B cell (primary cell): ENCODE data around the gene HTRA3.

Experiments used
- EZH2 ChIP-seq: IDR thresholded peaks from 2 replicates; pipeline ENCODE4 v1.6.1; 2012; ENCODE audit warnings: borderline replicate concordance, low read depth, mild to moderate bottlenecking, moderate library complexity, low read length; ENCODE audit not compliant: insufficient read depth, poor library complexity, severe bottlenecking
- TF ChIP-seq, protein P1 (sequence below): fragments of 200-600 bp; IDR thresholded peaks from one replicate; pipeline ENCODE4 v1.8.0; 2022; ENCODE audit warnings: antibody characterized with exemption, mild to moderate bottlenecking

DNA sequence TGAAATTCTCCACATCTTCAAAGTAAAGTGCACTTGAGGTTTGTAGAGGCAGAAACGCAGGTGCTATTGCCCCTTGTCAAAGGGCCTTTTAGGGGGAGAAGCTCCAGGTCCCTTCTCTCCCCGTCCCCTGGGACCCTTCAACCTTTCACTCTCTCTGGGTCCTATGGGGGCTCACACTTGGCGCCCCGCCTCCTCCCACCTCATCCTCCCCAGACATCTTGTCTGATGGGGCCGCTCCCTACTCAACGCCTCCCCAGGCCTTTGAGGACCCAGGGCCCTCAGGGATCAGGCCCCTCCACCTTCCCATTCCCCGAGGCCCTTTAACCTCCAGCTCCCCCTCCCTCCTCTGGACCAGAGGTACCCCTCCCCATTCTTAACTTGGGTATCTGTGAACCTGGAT lies 1.3 kb upstream of the HTRA3 start:
- TF ChIP-seq, protein P1, sequence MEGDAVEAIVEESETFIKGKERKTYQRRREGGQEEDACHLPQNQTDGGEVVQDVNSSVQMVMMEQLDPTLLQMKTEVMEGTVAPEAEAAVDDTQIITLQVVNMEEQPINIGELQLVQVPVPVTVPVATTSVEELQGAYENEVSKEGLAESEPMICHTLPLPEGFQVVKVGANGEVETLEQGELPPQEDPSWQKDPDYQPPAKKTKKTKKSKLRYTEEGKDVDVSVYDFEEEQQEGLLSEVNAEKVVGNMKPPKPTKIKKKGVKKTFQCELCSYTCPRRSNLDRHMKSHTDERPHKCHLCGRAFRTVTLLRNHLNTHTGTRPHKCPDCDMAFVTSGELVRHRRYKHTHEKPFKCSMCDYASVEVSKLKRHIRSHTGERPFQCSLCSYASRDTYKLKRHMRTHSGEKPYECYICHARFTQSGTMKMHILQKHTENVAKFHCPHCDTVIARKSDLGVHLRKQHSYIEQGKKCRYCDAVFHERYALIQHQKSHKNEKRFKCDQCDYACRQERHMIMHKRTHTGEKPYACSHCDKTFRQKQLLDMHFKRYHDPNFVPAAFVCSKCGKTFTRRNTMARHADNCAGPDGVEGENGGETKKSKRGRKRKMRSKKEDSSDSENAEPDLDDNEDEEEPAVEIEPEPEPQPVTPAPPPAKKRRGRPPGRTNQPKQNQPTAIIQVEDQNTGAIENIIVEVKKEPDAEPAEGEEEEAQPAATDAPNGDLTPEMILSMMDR, result no peak
- no peak for TF ChIP-seq EZH2
